Smooth muscle cell (in vitro differentiated cells): ENCODE results near the gene PTGIS. TPM values are rescaled to one million over a fixed set of nuclear protein-coding genes. Genes with fewer than 3 reads are reported as not detected.

ENCODE experiments used
- DNase-seq: peaks from one replicate; lab custom pipeline; 2025; ENCODE audit not compliant: unreplicated experiment; lab: John Stamatoyannopoulos, UW
- H2AFZ ChIP-seq: fragments of 200-600 bp; sonication (generic); 2 replicates; pipeline ENCODE4 v1.6.0; 2016; ENCODE audit warnings: antibody characterized with exemption, low read depth, mild to moderate bottlenecking
- H3F3A ChIP-seq: fragments of 200-600 bp; sonication (generic); 2 replicates; pipeline ENCODE4 v1.6.0; 2017; ENCODE audit warnings: antibody characterized with exemption, low read depth
- H3K27ac ChIP-seq: fragments of 200-600 bp; sonication (generic); 2 replicates; pipeline ENCODE4 v1.5.1; 2016; ENCODE audit warnings: low read depth, mild to moderate bottlenecking
- H3K27me3 ChIP-seq: fragments of 200-600 bp; sonication (generic); 2 replicates; pipeline ENCODE4 v1.6.1; 2016; ENCODE audit warnings: low read depth, mild to moderate bottlenecking
- H3K36me3 ChIP-seq: fragments of 200-600 bp; sonication (generic); 2 replicates; pipeline ENCODE4 v1.5.1; 2016; ENCODE audit warnings: low read depth
- H3K4me1 ChIP-seq: fragments of 200-600 bp; sonication (generic); 2 replicates; pipeline ENCODE4 v1.5.1; 2016; ENCODE audit warnings: low read depth
- H3K4me2 ChIP-seq: fragments of 200-600 bp; sonication (generic); 2 replicates; pipeline ENCODE4 v1.6.0; 2016; ENCODE audit warnings: mild to moderate bottlenecking
- H3K4me3 ChIP-seq: fragments of 200-600 bp; sonication (generic); 2 replicates; pipeline ENCODE4 v1.5.1; 2016; ENCODE audit warnings: mild to moderate bottlenecking
- H3K79me2 ChIP-seq: fragments of 200-600 bp; sonication (generic); 2 replicates; pipeline ENCODE4 v1.6.0; 2016; ENCODE audit warnings: low read depth, mild to moderate bottlenecking
- H3K9ac ChIP-seq: fragments of 200-600 bp; sonication (generic); 2 replicates; pipeline ENCODE4 v1.6.0; 2016; ENCODE audit warnings: low read depth
- H3K9me3 ChIP-seq: fragments of 200-600 bp; sonication (generic); replicated peaks from 2 replicates; pipeline ENCODE4 v1.5.1; 2016; ENCODE audit warnings: low read depth
- H4K20me1 ChIP-seq: fragments of 200-600 bp; sonication (generic); 2 replicates; pipeline ENCODE4 v1.6.0; 2016; ENCODE audit warnings: low read depth
- CTCF ChIP-seq: fragments of 200-600 bp; sonication (generic); IDR thresholded peaks from 2 replicates; pipeline ENCODE4 v1.5.1; 2017; ENCODE audit warnings: borderline replicate concordance, mild to moderate bottlenecking, antibody characterized with exemption; ENCODE audit not compliant: insufficient read depth, poor library complexity, severe bottlenecking
- WGBS: methylation state at CpG from one replicate; pipeline ENCODE4 v1.1.7; 2016; ENCODE audit warnings: low lambda C conversion rate; 5-methylcytosine and 5-hydroxymethylcytosine counted together
- polyA plus RNA-seq: library from polyadenylated mRNA; unstranded; fragments of >200 nt; fragmentation: Nextera tagmentation; extraction: Ambion mirVana; gene quantifications from 2 replicates; pipeline ENCODE4 v1.2.1, GENCODE V29; 2016
- total RNA-seq: library from RNA; depleted of rRNA; stranded (reverse); fragments of >200 nt; gene quantifications from 2 replicates; pipeline ENCODE4 v1.2.3, GENCODE V29; 2014

Gene PTGIS
- total and polyA plus RNA-seq, 2 experiments from 2014 or later: 0.18 to 0.64 TPM

- WGBS: 89% methylated on average over 5 of the region's 5 CpGs
- Histone ChIP-seq H3K9me3 (no peaks in the 10 kb centered on the region), H3K79me2 (no peaks in the 10 kb centered on the region), H3K4me2 (no peak overlapping the region), H3K36me3 (no peaks in the 10 kb centered on the region), H3K27ac (no peak overlapping the region), H3K9ac (no peak overlapping the region), H3K27me3 (peaks cover 58% of the 10 kb centered on the region), H4K20me1 (no peaks in the 10 kb centered on the region), H3K4me1 (no peaks in the 10 kb centered on the region), H3F3A (no peaks in the 10 kb centered on the region), H2AFZ (no peak overlapping the region), H3K4me3 (no peak overlapping the region)
- DNase-seq: no peak
- TF ChIP-seq CTCF: no peak
Observed at GRCh38 chr20:49489688-49490087, 78.2 kb downstream of the PTGIS start.

GRCh38 chr20:49486064-49486463 lies 81.9 kb downstream of the PTGIS start:
- no peak for TF ChIP-seq CTCF
- H3K4me2 ChIP-seq: no peak overlapping the region

GRCh38 chr20:49485563-49485962 lies 82.4 kb downstream of the PTGIS start:
- H4K20me1 ChIP-seq: no peaks in the 10 kb centered on the region
- no peak overlapping the region for H3K4me2 ChIP-seq
- no peak overlapping the region for H3K9ac ChIP-seq
- no peak for TF ChIP-seq CTCF
- no peaks in the 10 kb centered on the region for H3K9me3 ChIP-seq
- H3K4me3 ChIP-seq: no peak overlapping the region
- H3K27ac ChIP-seq: no peak overlapping the region
- no peaks in the 10 kb centered on the region for H3F3A ChIP-seq
- no peaks in the 10 kb centered on the region for H3K4me1 ChIP-seq
- H3K27me3 ChIP-seq: peaks cover 82% of the 10 kb centered on the region
- no peaks in the 10 kb centered on the region for H3K79me2 ChIP-seq
- no peaks in the 10 kb centered on the region for H3K36me3 ChIP-seq
- 82% methylated on average over 1 of the region's 1 CpG for WGBS
- H2AFZ ChIP-seq: no peak overlapping the region
- no peak for DNase-seq

More at GRCh38 chr20:49486064-49486463, 81.9 kb downstream of the PTGIS start:
- Histone ChIP-seq H3K9me3 (no peaks in the 10 kb centered on the region), H3F3A (no peaks in the 10 kb centered on the region), H3K27ac (no peak overlapping the region), H3K79me2 (no peaks in the 10 kb centered on the region), H3K4me1 (no peaks in the 10 kb centered on the region), H3K36me3 (no peaks in the 10 kb centered on the region), H4K20me1 (no peaks in the 10 kb centered on the region), H3K27me3 (peaks cover 82% of the 10 kb centered on the region), H3K4me3 (no peak overlapping the region), H3K9ac (no peak overlapping the region), H2AFZ (no peak overlapping the region)
- no peak for DNase-seq
